GM21447 (cell line): Measurements from ENCODE around the gene PRKACB.
"Not testable (repeated sequence)": the region's sequence is repeated elsewhere in the genome, so short reads cannot be mapped to it uniquely, and the experiment has no call there.

Experiments used
- ATAC-seq: cut with Tn5 transposase; IDR thresholded peaks from one replicate; pipeline ENCODE4 v1.9.1; 2021; ENCODE audit not compliant: unreplicated experiment

PRKACB gene

DNA sequence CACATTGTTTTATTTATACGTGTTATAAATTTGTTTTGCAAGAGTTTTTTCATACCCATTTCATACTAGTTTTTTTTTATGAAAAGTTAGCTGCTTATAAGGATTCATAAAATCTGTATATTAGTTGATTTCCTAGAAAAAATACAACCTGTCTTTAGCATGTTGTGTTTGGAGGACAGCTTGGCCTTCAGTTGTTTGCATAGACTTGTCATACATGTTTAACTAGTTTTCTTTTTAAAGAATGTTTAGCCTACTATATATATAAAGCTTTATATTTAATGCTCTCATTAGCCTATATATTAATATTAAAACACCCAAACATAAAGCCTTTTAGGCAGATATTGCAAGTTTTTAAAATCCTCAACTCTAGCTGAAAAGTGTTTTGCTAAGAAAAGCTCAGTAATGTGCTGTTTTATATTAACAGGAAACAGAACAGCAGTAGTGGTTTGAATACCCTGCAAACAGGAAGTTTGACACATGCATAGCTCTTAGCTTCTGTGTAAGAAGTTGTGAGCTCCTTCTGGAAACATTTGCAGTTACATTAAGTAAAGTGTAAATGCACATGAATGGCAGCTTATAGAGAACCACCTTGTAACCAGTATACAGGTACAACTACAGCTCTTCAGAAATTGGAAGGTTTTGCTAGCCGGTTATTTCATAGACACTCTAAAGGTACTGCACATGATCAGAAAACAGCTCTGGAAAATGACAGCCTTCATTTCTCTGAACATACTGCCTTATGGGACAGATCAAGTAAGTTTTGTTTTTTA lies at the start of gene PRKACB:
Gene PRKACB, plus strand, starts transcription at position 476 of the 770 bp plus-strand sequence. Its CDS starts 91 bp downstream, at position 567.
- peak; percentile 96 for ATAC-seq

GRCh38 chr1:84095308-84095707 lies 48.8 kb upstream of the PRKACB start:
- no peak for ATAC-seq

DNA sequence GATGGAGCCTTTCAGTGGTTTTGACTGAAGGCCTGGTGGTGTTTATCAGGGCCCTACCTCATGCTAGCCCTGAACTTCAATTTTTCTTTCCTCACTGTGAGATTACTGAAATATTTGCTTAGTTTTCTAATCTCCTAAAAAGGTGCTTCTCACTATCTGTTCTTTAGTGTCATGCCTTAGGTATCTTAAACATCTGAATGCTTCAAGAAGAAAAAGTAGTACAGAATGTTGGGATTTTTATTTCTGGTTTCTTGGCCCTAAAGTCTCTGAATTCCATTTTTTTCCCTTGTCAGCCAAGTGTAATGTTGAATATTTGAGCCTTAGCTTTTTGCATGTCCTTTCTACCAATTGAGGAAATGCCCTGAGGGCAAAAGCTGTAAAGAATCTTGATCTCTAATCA lies 47.9 kb upstream of the PRKACB start:
- no peak for ATAC-seq

GRCh38 chr1:84101204-84101603 lies 42.9 kb upstream of the PRKACB start:
- ATAC-seq: no peak

DNA sequence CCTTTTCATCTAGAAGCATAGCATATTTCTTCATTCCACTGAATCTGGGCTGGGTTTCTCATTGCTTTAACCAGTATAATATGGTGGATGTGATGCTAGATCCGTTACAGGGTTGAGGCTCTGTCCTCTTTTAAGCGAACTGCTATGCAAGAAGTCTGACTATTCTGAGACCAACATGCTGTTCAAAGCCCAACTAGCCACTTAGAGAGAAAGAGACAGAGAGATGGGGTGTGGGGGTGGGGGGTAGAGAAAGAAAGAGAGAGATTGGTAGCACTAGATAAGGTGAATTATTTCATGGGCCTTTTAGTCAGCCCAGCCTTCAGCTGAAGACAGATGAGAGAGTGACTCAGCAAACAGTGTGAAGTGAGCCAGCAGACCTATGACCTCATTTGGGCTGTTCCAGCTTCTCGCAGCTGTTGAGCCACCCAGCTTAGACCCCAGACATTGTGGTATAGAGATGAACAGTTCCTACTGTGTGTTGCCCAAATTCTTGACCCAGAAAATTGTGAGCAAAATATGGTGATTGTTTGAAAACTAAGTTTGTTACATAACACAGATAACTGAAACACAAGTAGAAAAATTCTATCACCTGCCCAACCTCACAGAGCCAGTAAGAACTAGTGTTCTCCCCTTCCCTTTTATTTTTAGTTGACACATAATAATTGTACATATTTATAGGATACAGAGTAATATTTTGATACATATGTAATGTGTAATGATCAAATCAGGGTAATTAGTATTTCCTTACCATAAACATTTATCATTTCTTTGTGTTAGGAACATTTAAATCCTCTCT lies 40.7 kb upstream of the PRKACB start:
- peak; percentile 86 for ATAC-seq

DNA sequence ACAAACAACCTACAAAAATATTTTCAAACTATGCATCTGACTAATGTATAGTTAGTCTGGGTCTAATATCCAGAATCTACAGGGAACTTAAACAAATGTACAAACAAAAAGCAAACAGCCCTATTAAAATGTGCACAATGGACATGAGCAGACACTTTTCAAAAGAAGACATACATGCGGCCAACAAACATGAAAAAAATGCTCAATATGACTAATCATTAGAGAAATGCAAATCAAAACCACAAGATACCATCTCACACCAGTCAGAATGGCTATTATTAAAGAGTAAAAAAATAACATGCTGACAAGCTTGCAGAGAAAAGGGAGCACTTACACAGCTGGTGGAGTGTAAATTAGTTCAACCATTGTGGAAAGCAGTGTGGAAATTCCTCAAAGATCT lies 36.5 kb upstream of the PRKACB start:
- ATAC-seq: not testable (repeated sequence)

DNA sequence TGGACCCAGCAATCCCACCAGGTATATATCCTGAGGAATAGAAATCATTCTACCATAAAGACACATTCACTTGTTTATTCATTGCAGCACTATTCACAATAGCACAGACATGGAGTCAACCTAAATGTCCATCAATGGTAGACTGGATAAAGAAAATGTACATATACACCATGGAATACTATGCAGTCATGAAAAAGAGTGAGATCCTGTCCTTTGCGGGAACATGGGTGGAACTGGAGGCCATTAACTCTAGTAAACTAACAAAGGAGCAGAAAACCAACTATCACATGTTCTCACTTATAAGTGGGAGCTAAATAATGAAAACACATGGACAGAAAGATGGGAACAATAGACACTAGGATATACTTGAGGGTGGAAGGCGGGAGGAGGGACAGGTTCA lies 36.1 kb upstream of the PRKACB start:
- no peak for ATAC-seq

- no peak for ATAC-seq
Observed at GRCh38 chr1:84108900-84109578, 35.0 kb upstream of the PRKACB start.

GRCh38 chr1:84110629-84111028 lies 33.4 kb upstream of the PRKACB start:
- ATAC-seq: no peak

DNA sequence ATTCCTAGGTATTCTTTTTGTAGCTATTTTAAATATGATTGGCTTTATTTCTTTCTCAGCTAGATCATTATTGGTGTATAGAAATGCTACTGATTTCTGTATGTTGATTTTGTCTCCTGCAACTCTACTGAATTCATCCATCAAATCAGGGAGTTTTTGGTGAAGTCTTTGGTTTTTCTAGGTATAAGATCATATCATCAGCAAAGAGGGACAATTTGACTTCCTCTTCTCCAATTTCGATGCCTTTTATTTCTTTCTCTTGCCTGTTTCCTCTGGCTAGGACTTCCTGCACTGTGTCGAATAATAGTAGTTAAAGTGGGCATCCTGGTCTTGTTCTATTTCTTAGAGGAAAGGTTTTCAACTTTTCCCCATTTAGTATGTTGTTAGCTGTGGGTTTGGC lies 27.5 kb upstream of the PRKACB start:
- ATAC-seq: no peak

GRCh38 chr1:84117868-84118267 lies 26.2 kb upstream of the PRKACB start:
- no peak for ATAC-seq

- ATAC-seq: no peak
Observed at GRCh38 chr1:84121360-84121759, 22.7 kb upstream of the PRKACB start.

DNA sequence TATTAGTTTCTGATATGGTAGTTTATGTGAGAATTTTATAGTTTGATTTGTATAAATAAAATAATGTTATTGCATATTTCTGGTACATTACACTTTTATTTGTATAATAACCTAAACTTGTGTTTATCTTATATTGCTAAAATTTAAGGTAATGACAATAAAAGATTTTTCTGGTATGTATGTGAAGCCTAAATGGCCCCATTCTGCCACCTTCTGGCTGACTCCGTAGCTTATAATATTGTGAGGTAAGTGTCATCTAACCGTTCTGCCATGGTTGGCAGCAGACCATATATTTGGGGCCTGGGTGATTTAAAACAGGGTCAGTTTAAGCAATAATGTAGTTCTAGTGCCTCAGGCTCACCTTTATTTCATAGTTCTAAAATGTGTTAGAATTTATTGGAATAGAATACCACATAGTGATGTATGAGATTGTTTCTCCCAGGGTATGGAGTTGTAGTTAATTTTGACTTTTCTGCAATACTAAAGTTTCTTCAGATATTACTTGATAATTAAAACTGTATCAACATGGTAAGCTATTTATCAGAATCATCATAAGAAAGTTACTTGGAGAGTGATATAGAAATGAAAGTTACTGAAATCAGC lies 21.2 kb upstream of the PRKACB start:
- no peak for ATAC-seq

DNA sequence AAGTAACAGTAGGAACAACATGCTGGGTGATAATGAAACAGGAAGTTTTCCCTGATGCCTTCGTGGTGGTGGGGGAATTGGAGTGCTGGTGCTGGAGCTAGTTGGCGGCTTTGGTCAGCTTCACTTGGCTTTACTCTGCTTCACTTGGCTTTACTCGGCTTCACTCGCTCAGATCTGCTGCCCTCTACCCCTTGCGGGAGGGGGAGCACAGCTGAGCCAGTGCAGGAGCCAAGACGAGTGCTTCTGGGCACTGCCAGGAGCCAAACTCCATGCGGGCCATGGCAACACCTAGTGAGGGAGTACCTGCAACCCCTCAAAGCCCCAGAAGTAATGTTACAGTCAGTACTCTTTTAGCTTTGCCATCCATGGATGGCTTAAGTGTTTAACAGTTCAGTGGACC lies 10.6 kb upstream of the PRKACB start:
- ATAC-seq: no peak

DNA sequence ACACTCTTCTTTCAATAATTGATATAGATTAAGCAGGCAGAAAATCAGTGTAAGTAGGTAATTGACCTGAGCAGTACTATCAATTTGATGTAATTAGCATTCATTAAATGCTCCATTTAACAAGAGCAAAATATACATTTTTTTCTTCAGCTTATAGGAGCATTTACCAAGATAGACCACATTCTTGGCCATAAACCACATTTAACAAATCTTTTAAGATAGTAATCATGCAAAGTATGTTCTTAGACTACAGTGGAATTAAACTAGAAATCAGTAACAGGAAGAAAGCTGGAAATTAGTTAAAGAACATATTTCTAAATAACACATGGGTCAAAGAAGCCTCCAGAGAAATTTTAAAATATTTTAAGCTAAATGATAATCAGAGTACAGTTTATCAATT lies 8.7 kb upstream of the PRKACB start:
- no peak for ATAC-seq

DNA sequence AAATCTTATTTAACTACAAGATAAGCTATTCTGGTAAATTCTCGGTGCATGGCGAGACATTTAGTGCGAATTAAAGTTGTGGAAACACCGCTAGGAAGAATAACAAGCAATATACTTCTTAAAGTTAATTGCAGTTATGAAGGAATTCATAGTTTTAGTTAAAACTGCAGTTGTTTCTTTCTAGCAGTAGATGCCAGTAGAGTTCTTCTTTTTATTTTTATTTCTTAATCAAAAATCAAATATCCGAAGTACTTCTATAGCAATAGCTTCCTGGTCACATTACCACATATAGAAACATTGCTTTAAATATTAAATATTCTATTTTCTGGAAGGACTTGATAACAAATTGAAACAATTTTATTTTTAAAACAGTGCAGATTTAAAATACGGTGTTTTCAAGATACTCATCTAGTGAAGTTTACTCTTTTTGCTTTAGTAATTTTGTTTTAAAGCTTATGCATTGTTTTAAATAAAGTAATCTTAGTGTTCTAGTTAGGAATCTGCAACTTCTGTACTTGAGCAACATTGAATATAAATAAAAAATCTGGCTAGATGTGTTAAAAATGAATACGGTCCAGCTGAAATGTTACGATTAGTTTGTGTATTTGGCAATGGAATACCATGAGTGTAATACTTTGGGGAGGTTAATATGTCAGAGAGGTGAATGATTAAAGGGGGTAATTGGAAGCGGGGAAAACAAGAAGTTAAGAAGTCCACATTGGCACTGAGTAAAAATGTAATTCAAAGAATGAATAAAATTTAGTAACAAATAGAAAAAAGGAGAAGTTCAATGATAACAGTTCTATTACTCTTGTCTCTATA lies 2.7 kb upstream of the PRKACB start:
- ATAC-seq: no peak

DNA sequence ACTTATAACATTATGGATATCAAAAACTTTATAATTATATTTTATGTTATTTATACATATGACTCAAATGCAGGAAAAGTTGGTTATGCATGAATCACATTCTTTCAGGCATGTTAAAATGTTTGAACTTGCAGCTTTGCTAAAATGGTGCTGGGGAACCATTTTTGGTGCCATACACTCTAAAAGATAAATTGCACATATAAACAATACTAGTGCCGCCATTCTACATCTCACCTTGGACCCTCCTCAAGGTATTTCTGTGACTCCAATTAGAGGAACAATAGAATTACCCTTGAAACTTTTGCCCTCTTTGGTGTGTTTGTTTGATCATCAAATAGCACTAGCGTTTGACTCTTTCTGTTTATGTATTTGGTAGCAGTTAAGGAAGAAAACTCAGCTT lies 997 bp downstream of the PRKACB start:
- no peak for ATAC-seq

- no peak for ATAC-seq
Observed at GRCh38 chr1:84146411-84147032, 2.5 kb downstream of the PRKACB start.

DNA sequence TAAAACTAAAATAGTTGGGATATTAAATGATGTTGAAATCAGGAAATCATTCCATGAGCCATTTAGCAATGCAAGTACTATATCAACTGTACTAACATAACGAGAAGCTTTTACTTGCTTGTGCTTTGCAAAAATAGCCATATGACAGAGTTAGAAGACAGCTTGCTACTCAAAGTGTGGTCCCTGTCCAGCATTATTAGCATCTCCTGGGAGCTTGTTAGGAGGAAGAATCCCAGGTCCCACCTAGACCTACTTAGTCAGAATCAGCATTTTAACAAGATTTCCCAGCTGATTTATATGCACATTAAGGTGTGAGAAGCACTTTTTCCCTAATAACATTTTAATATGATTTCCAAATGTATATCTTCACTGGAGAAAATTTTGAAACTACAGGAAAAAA lies 4.7 kb downstream of the PRKACB start:
- ATAC-seq: no peak

- peak; percentile 74 for ATAC-seq
Observed at GRCh38 chr1:84152649-84153056, 8.6 kb downstream of the PRKACB start.
